IMR-90 (cell line): ENCODE measurements around the gene RBP2. TPM values are rescaled to one million over a fixed set of nuclear protein-coding genes. Genes with fewer than 3 reads are reported as not detected.

ENCODE experiments used
- ATAC-seq: fragments of 200-7000 bp; cut with Tn5 transposase; 2 replicates; pipeline ENCODE4 v1.9.1; 2020; ENCODE audit warnings: low read depth, mild to moderate bottlenecking, moderate library complexity
- BruUV-seq: library from RNA; stranded (reverse); fragments of 400-500 nt; replicated peaks from 2 replicates; lab custom pipeline; 2021; lab: Mats Ljungman, UMichigan
- CTCF ChIA-PET: fragments of 300-600 bp; formaldehyde crosslinking; extraction: SDS; loops from one replicate; lab custom pipeline; 2021; ENCODE audit warnings: antibody characterized with exemption; lab: Yijun Ruan, JAX
- POLR2A ChIA-PET: fragments of 300-600 bp; sonication (Branson Sonifier 250); formaldehyde crosslinking; loops from one replicate; lab custom pipeline; 2022; ENCODE audit warnings: antibody characterized with exemption; ENCODE audit not compliant: unreplicated experiment; lab: Charles Lee
- DNase-seq: peaks from one replicate; pipeline ENCODE4 v3.0.0; 2013
- H2AFZ ChIP-seq: replicated peaks from 2 replicates; pipeline ENCODE3; 2013; ENCODE audit warnings: low read length, mild to moderate bottlenecking; ENCODE audit not compliant: poor library complexity
- H2AK5ac ChIP-seq: 2 replicates; pipeline ENCODE4 v1.6.1; 2013; ENCODE audit warnings: low read depth, low read length, inconsistent platforms
- H2AK9ac ChIP-seq: replicated peaks from 2 replicates; pipeline ENCODE3; 2013; ENCODE audit warnings: mild to moderate bottlenecking, low read depth, low read length, moderate library complexity; ENCODE audit not compliant: poor library complexity
- H2BK120ac ChIP-seq: 2 replicates; pipeline ENCODE4 v1.6.1; 2013; ENCODE audit warnings: low read depth, low read length, inconsistent platforms
- H2BK15ac ChIP-seq: 3 replicates; pipeline ENCODE4 v1.6.1; 2013; ENCODE audit warnings: low read depth, low read length, inconsistent platforms
- H2BK20ac ChIP-seq: 2 replicates; pipeline ENCODE4 v1.6.1; 2013; ENCODE audit warnings: low read depth, mild to moderate bottlenecking, inconsistent platforms, low read length, moderate library complexity
- H2BK5ac ChIP-seq: 2 replicates; pipeline ENCODE4 v1.6.1; 2013; ENCODE audit warnings: mild to moderate bottlenecking, low read depth, low read length, inconsistent platforms; ENCODE audit not compliant: poor library complexity, severe bottlenecking
- H3K14ac ChIP-seq: replicated peaks from 2 replicates; pipeline ENCODE4 v1.6.1; 2013; ENCODE audit warnings: low read depth, low read length, inconsistent platforms
- H3K18ac ChIP-seq: 2 replicates; pipeline ENCODE4 v1.6.1; 2013; ENCODE audit warnings: low read depth, low read length, control low read depth
- H3K23ac ChIP-seq: 2 replicates; pipeline ENCODE4 v1.6.1; 2013; ENCODE audit warnings: low read depth, low read length, inconsistent platforms
- H3K27ac ChIP-seq: 2 replicates; pipeline ENCODE4 v1.5.1; 2013; ENCODE audit warnings: mild to moderate bottlenecking, control low read depth, low read length; ENCODE audit not compliant: insufficient read depth
- H3K27me3 ChIP-seq: 2 replicates; pipeline ENCODE4 v1.6.1; 2013; ENCODE audit warnings: low read length; ENCODE audit not compliant: control insufficient read depth, insufficient read depth
- H3K36me3 ChIP-seq: 2 replicates; pipeline ENCODE4 v1.6.1; 2013; ENCODE audit warnings: low read length, mixed read lengths; ENCODE audit not compliant: control insufficient read depth, insufficient read depth
- H3K4ac ChIP-seq: 2 replicates; pipeline ENCODE4 v1.6.1; 2013; ENCODE audit warnings: low read depth, low read length, inconsistent platforms
- H3K4me1 ChIP-seq: 2 replicates; pipeline ENCODE4 v1.6.1; 2013; ENCODE audit warnings: low read length, mixed read lengths; ENCODE audit not compliant: control insufficient read depth, insufficient read depth
- H3K4me2 ChIP-seq: 2 replicates; pipeline ENCODE4 v1.6.1; 2013; ENCODE audit warnings: low read depth, mild to moderate bottlenecking, control low read depth, low read length, moderate library complexity
- H3K4me3 ChIP-seq: 2 replicates; pipeline ENCODE4 v1.5.1; 2013; ENCODE audit warnings: low read depth, mild to moderate bottlenecking, control low read depth, low read length, moderate library complexity; ENCODE audit not compliant: insufficient read depth
- H3K56ac ChIP-seq: 2 replicates; pipeline ENCODE4 v1.6.1; 2013; ENCODE audit warnings: low read length, inconsistent platforms; ENCODE audit not compliant: insufficient read depth; ENCODE audit errors: extremely low read depth
- H3K79me1 ChIP-seq, 2 experiments: 2 replicates each; pipeline ENCODE4 v1.6.1; 2013; ENCODE audit warnings: low read length in 2 of 2, inconsistent platforms in 1 of 2, low read depth in 1 of 2
- H3K9ac ChIP-seq: 2 replicates; pipeline ENCODE4 v1.6.1; 2013; ENCODE audit warnings: low read depth, low read length, control low read depth
- H3K9me1 ChIP-seq: 2 replicates; pipeline ENCODE4 v1.6.1; 2013; ENCODE audit warnings: low read length, inconsistent platforms; ENCODE audit not compliant: insufficient read depth
- H3K9me3 ChIP-seq: 2 replicates; pipeline ENCODE4 v1.6.1; 2013; ENCODE audit warnings: low read length; ENCODE audit not compliant: control insufficient read depth, insufficient read depth
- H4K20me1 ChIP-seq: 2 replicates; pipeline ENCODE4 v1.6.1; 2013; ENCODE audit warnings: low read length, inconsistent platforms; ENCODE audit not compliant: insufficient read depth
- H4K5ac ChIP-seq: 2 replicates; pipeline ENCODE4 v1.6.1; 2013; ENCODE audit warnings: mild to moderate bottlenecking, low read depth, low read length, control low read depth
- H4K8ac ChIP-seq, 2 experiments: 2 replicates each; pipeline ENCODE4 v1.6.1; 2013; ENCODE audit warnings: low read depth in 2 of 2, low read length in 2 of 2, control low read depth in 1 of 2, inconsistent platforms in 1 of 2
- H4K91ac ChIP-seq: 2 replicates; pipeline ENCODE4 v1.6.1; 2013; ENCODE audit warnings: low read depth, low read length, inconsistent platforms; ENCODE audit not compliant: insufficient read depth
- BHLHE40 ChIP-seq: fragments of 150-350 bp; IDR thresholded peaks from 2 replicates; pipeline ENCODE4 v1.6.1; 2016; ENCODE audit warnings: mild to moderate bottlenecking, low read depth, low read length
- CEBPB ChIP-seq: IDR thresholded peaks from 2 replicates; pipeline ENCODE4 v1.6.1; 2012; ENCODE audit warnings: low read depth, low read length, improper control_type of control experiment
- CHD1 ChIP-seq: IDR thresholded peaks from 2 replicates; pipeline ENCODE4 v1.6.1; 2012; ENCODE audit warnings: low read depth, low read length, improper control_type of control experiment
- CTCF ChIP-seq: conservative IDR thresholded peaks from 2 replicates; pipeline ENCODE4 v1.5.1; 2012; ENCODE audit warnings: mild to moderate bottlenecking, low read depth, low read length, improper control_type of control experiment
- ELK1 ChIP-seq: fragments of 150-350 bp; IDR thresholded peaks from 2 replicates; pipeline ENCODE4 v1.6.1; 2016; ENCODE audit warnings: low read depth, mild to moderate bottlenecking, low read length, moderate library complexity, borderline replicate concordance
- FOS ChIP-seq: fragments of 150-350 bp; IDR thresholded peaks from 2 replicates; pipeline ENCODE4 v1.6.1; 2016; ENCODE audit warnings: low read depth, low read length
- MAFK ChIP-seq: IDR thresholded peaks from 2 replicates; pipeline ENCODE4 v1.6.1; 2012; ENCODE audit warnings: low read depth, low read length, improper control_type of control experiment
- MAZ ChIP-seq: IDR thresholded peaks from 2 replicates; pipeline ENCODE4 v1.6.1; 2012; ENCODE audit warnings: low read depth, mild to moderate bottlenecking, low read length, improper control_type of control experiment, moderate library complexity, borderline replicate concordance
- MXI1 ChIP-seq: IDR thresholded peaks from 2 replicates; pipeline ENCODE4 v1.6.1; 2012; ENCODE audit warnings: low read depth, mild to moderate bottlenecking, low read length, moderate library complexity, borderline replicate concordance
- NFE2L2 ChIP-seq: fragments of 150-350 bp; IDR thresholded peaks from 2 replicates; pipeline ENCODE4 v1.6.1; 2016; ENCODE audit warnings: low read depth, mild to moderate bottlenecking, low read length
- POLR2A ChIP-seq: IDR thresholded peaks from 2 replicates; pipeline ENCODE4 v1.6.1; 2012; ENCODE audit warnings: mild to moderate bottlenecking, low read depth, low read length
- RAD21 ChIP-seq: IDR thresholded peaks from 2 replicates; pipeline ENCODE4 v1.6.1; 2012; ENCODE audit warnings: low read length, improper control_type of control experiment
- RCOR1 ChIP-seq: IDR thresholded peaks from 2 replicates; pipeline ENCODE4 v1.6.1; 2012; ENCODE audit warnings: mild to moderate bottlenecking, low read length, improper control_type of control experiment; ENCODE audit not compliant: insufficient replicate concordance
- RFX5 ChIP-seq: IDR thresholded peaks from 2 replicates; pipeline ENCODE4 v1.8.0; 2012; ENCODE audit warnings: low read depth, mild to moderate bottlenecking, low read length, moderate library complexity
- SMC3 ChIP-seq: fragments of 150-350 bp; IDR thresholded peaks from 2 replicates; pipeline ENCODE4 v1.6.1; 2016; ENCODE audit warnings: low read depth, mild to moderate bottlenecking, antibody characterized with exemption, low read length, moderate library complexity
- USF2 ChIP-seq: fragments of 150-350 bp; IDR thresholded peaks from 2 replicates; pipeline ENCODE4 v1.6.1; 2017; ENCODE audit warnings: mild to moderate bottlenecking, antibody characterized with exemption, low read length, low read depth
- WGBS, 2 experiments: methylation state at CpG; one replicate each; pipeline versions ENCODE4 v1.1.5 to v1.1.7; 2013; ENCODE audit warnings: missing lambda C conversion rate in 2 of 2; ENCODE audit not compliant: insufficient read length in 1 of 2; ENCODE audit errors: extremely low coverage in 2 of 2; 5-methylcytosine and 5-hydroxymethylcytosine counted together
- dilution Hi-C: fragments of 300-500 bp; cut with HindIII; formaldehyde crosslinking; loops from one replicate; pipeline ENCODE4 v1.14.3; 2018; ENCODE audit warnings: low sequenced_read_pairs; ENCODE audit not compliant: unreplicated experiment
- in situ Hi-C: fragments of 300-500 bp; cut with MboI; formaldehyde crosslinking; loops from 3 replicates; pipeline ENCODE4 v1.14.3; 2019; ENCODE audit warnings: low sequenced_read_pairs, inconsistent platforms, mixed read lengths
- intact Hi-C: fragments of 100-400 bp; cut with micrococcal nuclease; formaldehyde crosslinking; loops from 2 replicates; pipeline ENCODE4 v1.10.0; 2022
- polyA plus RNA-seq, 3 experiments: library from polyadenylated mRNA; depleted of rRNA; stranded (reverse); fragments of >200 nt; gene quantifications; 2 replicates each; pipeline ENCODE4 v1.2.3, GENCODE V29; 2012; ENCODE audit warnings: low replicate concordance in 1 of 3
- total RNA-seq: library from RNA; depleted of rRNA; stranded (reverse); fragments of >200 nt; gene quantifications from 2 replicates; pipeline ENCODE4 v1.2.3, GENCODE V29; 2012

The RBP2 gene
- total and polyA plus RNA-seq, 2 of the 4 experiments (the other 2 are of a cell fraction) = not detected

- Histone ChIP-seq H2BK20ac (no peak overlapping the region), H4K8ac (no peak overlapping the region), H3K23ac (no peak overlapping the region), H3K36me3 (no peaks in the 10 kb centered on the region), H3K9me3 (no peaks in the 10 kb centered on the region), H3K14ac (no peak overlapping the region), H4K5ac (no peak overlapping the region), H4K91ac (no peak overlapping the region), H2BK120ac (no peak overlapping the region), H3K4me2 (no peak overlapping the region), H3K9me1 (no peaks in the 10 kb centered on the region), H2BK15ac (no peak overlapping the region), H2AFZ (no peak overlapping the region), H3K18ac (no peak overlapping the region), H3K27me3 (no peaks in the 10 kb centered on the region), H3K9ac (no peak overlapping the region), H2AK5ac (no peak overlapping the region), H2AK9ac (no peak overlapping the region), H3K4me3 (no peak overlapping the region), H3K27ac (no peak overlapping the region), H2BK5ac (no peak overlapping the region), H3K4me1 (no peaks in the 10 kb centered on the region), H3K56ac (no peak overlapping the region), H3K79me1 (no peaks in the 10 kb centered on the region), H3K4ac (no peak overlapping the region), H4K20me1 (no peaks in the 10 kb centered on the region)
- DNase-seq (no peak), ATAC-seq (no peak)
- in situ Hi-C loops = no loop called here
- intact Hi-C loops = no loop called here
- CTCF ChIA-PET = interaction anchor here (0.5 kb wide), 1 partner anchor 91 kb away, joined by 3 read pairs; no protein-coding TSS in a partner anchor
- TF ChIP-seq MAZ (no peak), POLR2A (no peak), SMC3 (no peak), NFE2L2 (no peak), ELK1 (no peak), RCOR1 (no peak), RAD21 (no peak), USF2 (no peak), CTCF (no peak), RFX5 (no peak), CHD1 (no peak), MXI1 (no peak), CEBPB (no peak), MAFK (no peak), BHLHE40 (no peak), FOS (no peak)
- POLR2A ChIA-PET = no interaction called here
- dilution Hi-C loops = no loop called here
- WGBS, 2 experiments = no CpG with 5 or more reads among the region's 5 CpGs
- BruUV-seq = no TSS peak
Measured at GRCh38 chr3:139517321-139518065, 41.2 kb upstream of the RBP2 start.
